ENCODE data around the gene SPZ1. TPM values are rescaled to one million over a fixed set of nuclear protein-coding genes. Genes with fewer than 3 reads are reported as not detected.

Gene SPZ1
- total RNA-seq, 1 donor from 2014 or later: not detected

GRCh38 chr5:80368661-80369480 is 49.1 kb downstream of the SPZ1 start:
- DNase-seq: no peak
- H3K27ac ChIP-seq (replicated peaks): no peak overlapping the region
- no peak overlapping the region for H3K4me3 ChIP-seq
- TF ChIP-seq CTCF (IDR thresholded peaks at IDR 0.05; ENCODE audit: borderline replicate concordance): no peak
- H3K4me1 ChIP-seq: no peaks in the 10 kb centered on the region
- no peaks in the 10 kb centered on the region for H3K36me3 ChIP-seq
- intact Hi-C loops (cut with micrococcal nuclease): no loop called here
- peaks cover 2% of the 10 kb centered on the region for H3K27me3 ChIP-seq (ENCODE audit: low read depth)
- H3K9me3 ChIP-seq (replicated peaks): no peaks in the 10 kb centered on the region

- H3K36me3 ChIP-seq: no peaks in the 10 kb centered on the region
- H3K4me3 ChIP-seq: no peak overlapping the region
- intact Hi-C loops (cut with micrococcal nuclease): no loop called here
- H3K27ac ChIP-seq (replicated peaks): no peak overlapping the region
- no peaks in the 10 kb centered on the region for H3K27me3 ChIP-seq (ENCODE audit: low read depth)
- H3K9me3 ChIP-seq (replicated peaks): no peaks in the 10 kb centered on the region
- no peak for TF ChIP-seq CTCF (IDR thresholded peaks at IDR 0.05; ENCODE audit: borderline replicate concordance)
- no peak for DNase-seq
- H3K4me1 ChIP-seq: no peaks in the 10 kb centered on the region
These were observed 49.7 kb downstream of the SPZ1 start for GRCh38 chr5:80369521-80369920.

GRCh38 chr5:80370390-80370789 is 50.6 kb downstream of the SPZ1 start:
- no peak for DNase-seq
- TF ChIP-seq CTCF (IDR thresholded peaks at IDR 0.05; ENCODE audit: borderline replicate concordance): no peak
- Histone ChIP-seq H3K27me3 (ENCODE audit: low read depth) (no peaks in the 10 kb centered on the region), H3K4me3 (no peak overlapping the region), H3K4me1 (no peaks in the 10 kb centered on the region), H3K9me3 (replicated peaks) (no peaks in the 10 kb centered on the region), H3K27ac (replicated peaks) (no peak overlapping the region), H3K36me3 (no peaks in the 10 kb centered on the region)
- intact Hi-C loops (cut with micrococcal nuclease): no loop called here

Other genes with a start within 250 kb of the SPZ1 start
- 12.2 TPM for gene SERINC5, start 64.0 kb upstream of the SPZ1 start, total RNA-seq
- 36.9 TPM for gene ZFYVE16, start 88.1 kb downstream of the SPZ1 start, total RNA-seq
- 0.91 TPM for gene FAM151B, start 168.1 kb downstream of the SPZ1 start, total RNA-seq